Hepatocyte (in vitro differentiated cells): ENCODE data around the gene AP5B1. TPM values are rescaled to one million over a fixed set of nuclear protein-coding genes. Genes with fewer than 3 reads are reported as not detected.

Experiments
- DNase-seq: peaks from one replicate; pipeline ENCODE4 v3.0.0-alpha.2; 2016; ENCODE audit warnings: low spot score
- H2AFZ ChIP-seq: fragments of 200-600 bp; sonication (generic); 2 replicates; pipeline ENCODE4 v1.6.0; 2016; ENCODE audit warnings: antibody characterized with exemption, mild to moderate bottlenecking
- H3K27ac ChIP-seq: fragments of 200-600 bp; sonication (generic); 2 replicates; pipeline ENCODE4 v1.5.1; 2016; ENCODE audit warnings: mild to moderate bottlenecking
- H3K27me3 ChIP-seq: fragments of 200-600 bp; sonication (generic); 2 replicates; pipeline ENCODE4 v1.6.1; 2016
- H3K36me3 ChIP-seq: fragments of 200-600 bp; sonication (generic); replicated peaks from 2 replicates; pipeline ENCODE4 v1.5.1; 2016; ENCODE audit warnings: low read depth; ENCODE audit not compliant: insufficient read depth
- H3K4me1 ChIP-seq: fragments of 200-600 bp; sonication (generic); 2 replicates; pipeline ENCODE4 v1.5.1; 2016; ENCODE audit warnings: mild to moderate bottlenecking, moderate library complexity; ENCODE audit not compliant: insufficient read depth
- H3K4me2 ChIP-seq: fragments of 200-600 bp; sonication (generic); 2 replicates; pipeline ENCODE4 v1.6.0; 2016
- H3K4me3 ChIP-seq: fragments of 200-600 bp; sonication (generic); 2 replicates; pipeline ENCODE4 v1.5.1; 2016; ENCODE audit warnings: mild to moderate bottlenecking
- H3K79me2 ChIP-seq: fragments of 200-600 bp; sonication (generic); 2 replicates; pipeline ENCODE4 v1.6.0; 2017; ENCODE audit warnings: mild to moderate bottlenecking
- H3K9me2 ChIP-seq: fragments of 200-600 bp; sonication (generic); replicated peaks from 2 replicates; pipeline ENCODE4 v1.6.0; 2017; ENCODE audit warnings: mild to moderate bottlenecking; ENCODE audit not compliant: insufficient read depth
- H3K9me3 ChIP-seq: fragments of 200-600 bp; sonication (generic); 2 replicates; pipeline ENCODE4 v1.5.1; 2016; ENCODE audit warnings: low read depth, mild to moderate bottlenecking
- H4K20me1 ChIP-seq: fragments of 200-600 bp; sonication (generic); 2 replicates; pipeline ENCODE4 v1.6.0; 2016; ENCODE audit warnings: mild to moderate bottlenecking; ENCODE audit not compliant: insufficient read depth, poor library complexity, severe bottlenecking
- CTCF ChIP-seq: fragments of 200-600 bp; sonication (generic); IDR thresholded peaks from 2 replicates; pipeline ENCODE4 v1.5.1; 2016; ENCODE audit warnings: antibody characterized with exemption, mild to moderate bottlenecking; ENCODE audit not compliant: poor library complexity
- EZH2 ChIP-seq: fragments of 200-600 bp; sonication (generic); IDR thresholded peaks from 2 replicates; pipeline ENCODE4 v1.6.1; 2016; ENCODE audit warnings: antibody characterized with exemption, mild to moderate bottlenecking, borderline replicate concordance
- EZH2phosphoT487 ChIP-seq: fragments of 200-600 bp; sonication (generic); IDR thresholded peaks from one replicate; pipeline ENCODE4 v1.6.1; 2018; ENCODE audit warnings: antibody characterized with exemption, mild to moderate bottlenecking, low read depth, moderate library complexity; ENCODE audit not compliant: unreplicated experiment, severe bottlenecking
- WGBS: methylation state at CpG from one replicate; pipeline ENCODE4 v1.1.6; 2016; ENCODE audit warnings: low lambda C conversion rate; ENCODE audit errors: missing lambda C conversion rate; 5-methylcytosine and 5-hydroxymethylcytosine counted together
- polyA plus RNA-seq: library from polyadenylated mRNA; unstranded; fragments of >200 nt; fragmentation: Nextera tagmentation; extraction: Ambion mirVana; gene quantifications from 2 replicates; pipeline ENCODE4 v1.2.1, GENCODE V29; 2016
- total RNA-seq: library from RNA; depleted of rRNA; stranded (reverse); fragments of >200 nt; gene quantifications from 2 replicates; pipeline ENCODE4 v1.2.3, GENCODE V29; 2014

Gene AP5B1
- total and polyA plus RNA-seq, 2 experiments from 2014 or later = 20.9 to 27.1 TPM

GRCh38 chr11:65791719-65792213 is 11.0 kb upstream of the AP5B1 start:
- H3K4me1 ChIP-seq = peaks cover 22% of the 10 kb centered on the region
- H3K36me3 ChIP-seq = no peaks in the 10 kb centered on the region
- DNase-seq = no peak
- H3K4me3 ChIP-seq = no peak overlapping the region
- no peak overlapping the region for H3K27ac ChIP-seq
- H2AFZ ChIP-seq = no peak overlapping the region
- H3K27me3 ChIP-seq = peaks cover 13% of the 10 kb centered on the region
- H3K4me2 ChIP-seq = no peak overlapping the region
- peaks cover 26% of the 10 kb centered on the region for H4K20me1 ChIP-seq
- WGBS = 89% methylated on average over 13 of the region's 13 CpGs
- TF ChIP-seq EZH2phosphoT487 = no peak
- TF ChIP-seq CTCF = no peak
- no peak for TF ChIP-seq EZH2
- no peaks in the 10 kb centered on the region for H3K9me2 ChIP-seq
- no peaks in the 10 kb centered on the region for H3K9me3 ChIP-seq
- H3K79me2 ChIP-seq = peaks cover 59% of the 10 kb centered on the region

DNA sequence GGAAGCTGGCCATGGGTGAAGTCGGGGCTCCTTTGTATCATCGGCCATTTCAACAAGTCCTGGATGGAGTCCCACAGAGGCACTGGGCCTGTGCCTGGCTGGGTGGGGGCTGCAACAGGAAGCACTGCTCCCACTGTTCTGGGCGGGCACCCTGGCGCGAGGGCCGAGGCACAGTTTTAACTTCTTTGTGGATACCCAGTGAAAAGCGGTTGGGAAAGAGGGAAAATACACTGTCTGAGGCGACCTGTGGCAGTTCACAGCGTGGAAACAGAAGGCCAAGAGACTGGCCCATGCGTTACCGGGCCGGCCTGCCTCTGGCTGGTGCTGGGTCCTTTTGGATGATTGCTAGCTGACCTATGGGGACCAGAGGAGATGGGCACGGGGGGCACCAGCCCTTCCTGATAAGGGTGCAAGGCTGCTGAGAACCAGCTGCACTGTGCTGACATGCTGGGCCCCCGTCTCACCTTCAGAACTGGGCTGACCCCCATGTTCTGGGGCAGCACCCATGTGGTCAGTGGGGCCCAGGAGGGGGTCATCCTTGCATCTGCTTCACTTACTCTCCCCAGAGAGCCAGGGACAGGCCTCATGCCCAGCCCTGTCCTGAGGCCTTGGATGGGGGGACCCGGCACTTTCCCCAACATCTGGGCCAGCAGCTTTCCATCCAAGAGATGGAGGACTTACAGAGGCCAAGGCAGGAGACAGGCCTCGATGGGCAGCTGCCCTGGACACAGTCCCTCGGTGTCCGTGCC is 10.3 kb upstream of the AP5B1 start:
- peaks cover 13% of the 10 kb centered on the region for H3K27me3 ChIP-seq
- no peaks in the 10 kb centered on the region for H3K9me2 ChIP-seq
- peak overlapping the region; percentile 92 for H3K4me2 ChIP-seq
- H4K20me1 ChIP-seq = peaks cover 26% of the 10 kb centered on the region
- DNase-seq = no peak
- 90% methylated on average over 18 of the region's 18 CpGs for whole genome bisulfite sequencing
- no peak overlapping the region for H3K27ac ChIP-seq
- no peaks in the 10 kb centered on the region for H3K9me3 ChIP-seq
- peaks cover 59% of the 10 kb centered on the region for H3K79me2 ChIP-seq
- TF ChIP-seq CTCF (no peak), EZH2phosphoT487 (no peak), EZH2 (no peak)
- H3K4me3 ChIP-seq = no peak overlapping the region
- no peaks in the 10 kb centered on the region for H3K36me3 ChIP-seq
- peaks cover 21% of the 10 kb centered on the region for H3K4me1 ChIP-seq
- H2AFZ ChIP-seq = no peak overlapping the region

- no peak overlapping the region for H2AFZ ChIP-seq
- H3K4me3 ChIP-seq = no peak overlapping the region
- no peaks in the 10 kb centered on the region for H3K36me3 ChIP-seq
- no peaks in the 10 kb centered on the region for H3K9me2 ChIP-seq
- H3K79me2 ChIP-seq = peaks cover 59% of the 10 kb centered on the region
- H3K27me3 ChIP-seq = peaks cover 13% of the 10 kb centered on the region
- peaks cover 26% of the 10 kb centered on the region for H3K4me1 ChIP-seq
- H3K27ac ChIP-seq = no peak overlapping the region
- peak overlapping the region; percentile 92 for H3K4me2 ChIP-seq
- TF ChIP-seq EZH2 (no peak), CTCF (no peak), EZH2phosphoT487 (no peak)
- 74% methylated on average over 13 of the region's 13 CpGs for WGBS
- H4K20me1 ChIP-seq = peaks cover 26% of the 10 kb centered on the region
- no peaks in the 10 kb centered on the region for H3K9me3 ChIP-seq
- DNase-seq = no peak
Observed at GRCh38 chr11:65790104-65790901, 9.5 kb upstream of the AP5B1 start.
